IPS-18c (cell line): ENCODE results near the gene C6orf47.

Experiments
- H3K4me3 ChIP-seq: 2 replicates; pipeline ENCODE4 v1.7.0; 2013; ENCODE audit warnings: low read depth, mild to moderate bottlenecking, low read length, moderate library complexity; ENCODE audit not compliant: insufficient read depth
- H3K9me3 ChIP-seq: one replicate; pipeline ENCODE4 v1.6.1; 2013; ENCODE audit warnings: mild to moderate bottlenecking, low read length, moderate library complexity; ENCODE audit not compliant: control insufficient read depth, insufficient read depth

Gene C6orf47

DNA sequence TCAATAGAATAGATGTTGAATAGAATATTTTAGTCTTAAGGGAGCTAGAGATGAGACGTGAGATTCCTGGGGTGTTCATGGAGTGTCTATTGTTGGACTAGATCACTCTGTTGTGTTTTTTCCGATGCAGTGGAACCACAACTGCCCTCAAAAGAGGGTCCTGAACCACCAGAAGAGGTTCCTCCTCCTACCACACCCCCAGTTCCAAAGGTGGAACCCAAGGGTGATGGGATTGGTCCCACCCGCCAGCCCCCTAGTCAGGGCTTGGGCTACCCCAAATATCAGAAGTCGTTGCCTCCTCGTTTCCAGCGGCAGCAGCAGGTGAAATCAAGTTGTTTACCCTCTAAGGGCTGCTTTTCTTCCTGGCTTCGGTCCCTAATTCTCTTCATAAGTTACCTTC is 31.6 kb downstream of the C6orf47 start:
- Histone ChIP-seq H3K9me3 (peaks cover 2% of the 10 kb centered on the region), H3K4me3 (no peak overlapping the region)

DNA sequence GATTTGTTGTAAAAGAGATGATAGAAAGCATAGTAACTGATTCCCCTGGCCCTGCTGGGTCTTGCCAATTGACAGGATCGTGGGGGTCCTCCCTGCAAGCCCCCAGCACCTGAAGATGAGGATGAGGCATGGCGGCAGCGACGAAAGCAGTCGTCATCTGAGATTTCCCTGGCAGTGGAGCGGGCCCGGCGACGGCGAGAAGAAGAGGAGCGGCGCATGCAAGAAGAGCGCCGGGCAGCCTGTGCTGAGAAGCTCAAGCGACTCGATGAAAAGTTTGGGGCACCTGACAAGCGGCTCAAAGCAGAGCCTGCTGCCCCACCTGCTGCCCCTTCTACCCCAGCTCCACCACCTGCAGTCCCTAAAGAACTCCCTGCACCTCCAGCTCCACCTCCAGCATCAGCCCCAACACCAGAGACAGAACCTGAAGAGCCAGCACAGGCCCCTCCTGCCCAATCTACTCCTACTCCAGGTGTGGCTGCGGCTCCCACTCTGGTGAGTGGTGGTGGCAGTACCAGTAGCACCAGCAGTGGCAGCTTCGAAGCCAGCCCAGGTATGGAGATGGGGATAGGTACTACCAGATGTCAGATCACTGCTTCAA is 32.8 kb downstream of the C6orf47 start:
- no peak overlapping the region for H3K4me3 ChIP-seq

DNA sequence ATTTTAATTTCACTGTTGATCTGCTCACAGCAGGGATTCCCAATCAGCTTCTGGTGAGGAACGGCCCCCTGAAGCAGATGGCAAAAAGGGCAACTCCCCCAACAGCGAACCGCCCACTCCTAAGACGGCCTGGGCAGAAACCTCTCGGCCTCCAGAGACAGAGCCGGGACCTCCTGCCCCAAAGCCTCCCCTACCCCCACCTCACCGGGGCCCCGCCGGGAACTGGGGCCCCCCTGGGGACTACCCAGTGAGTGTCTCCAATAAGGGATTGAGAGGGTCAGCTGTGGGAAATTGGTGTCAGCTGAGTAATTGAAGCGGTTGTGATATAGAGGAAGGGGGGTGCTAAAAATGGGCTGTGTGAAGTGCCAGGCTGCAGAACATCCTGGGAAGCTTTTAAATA is 33.6 kb downstream of the C6orf47 start:
- no peak overlapping the region for H3K4me3 ChIP-seq
- peaks cover 2% of the 10 kb centered on the region for H3K9me3 ChIP-seq

More for the DNA sequence above, 32.8 kb downstream of the C6orf47 start:
- H3K9me3 ChIP-seq: peaks cover 2% of the 10 kb centered on the region

DNA sequence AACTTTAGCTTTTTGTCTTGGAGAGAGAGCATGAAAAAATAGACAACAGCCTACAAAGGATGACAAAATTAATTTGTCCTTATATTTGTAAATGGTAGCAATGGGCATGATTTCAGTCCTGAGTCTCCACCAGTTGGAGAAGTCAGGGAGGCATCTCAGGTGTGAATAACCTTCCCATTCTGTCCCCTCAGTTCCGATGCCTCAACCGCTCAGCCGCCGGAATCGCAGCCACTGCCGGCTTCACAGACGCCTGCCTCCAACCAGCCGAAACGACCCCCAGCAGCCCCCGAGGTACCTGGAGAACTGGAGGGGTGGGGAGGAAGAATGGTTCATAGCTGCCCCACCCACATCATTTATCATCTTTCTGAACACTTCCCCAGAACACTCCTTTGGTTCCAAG is 36.5 kb downstream of the C6orf47 start:
- H3K9me3 ChIP-seq: peaks cover 2% of the 10 kb centered on the region
- H3K4me3 ChIP-seq: no peak overlapping the region

DNA sequence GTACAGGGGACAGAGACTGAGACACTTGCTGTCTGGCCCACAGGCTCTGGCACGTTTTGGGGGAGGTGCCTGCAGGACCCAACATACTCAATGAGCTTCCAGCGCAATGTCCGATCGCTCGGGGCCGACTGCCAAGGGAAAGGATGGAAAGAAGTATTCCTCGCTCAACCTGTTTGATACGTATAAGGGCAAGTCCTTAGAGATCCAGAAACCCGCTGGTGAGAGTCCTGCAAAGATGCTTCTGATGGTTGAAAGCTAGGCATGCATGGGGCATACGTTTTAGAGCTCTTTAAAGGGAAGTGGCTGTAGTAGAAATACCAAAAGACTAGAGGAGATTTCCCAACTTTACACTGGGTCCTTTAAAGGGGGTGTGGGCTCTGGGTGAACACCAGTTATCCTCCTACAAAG is 37.9 kb downstream of the C6orf47 start:
- H3K4me3 ChIP-seq: peak overlapping the region; percentile 96
- H3K9me3 ChIP-seq: no peaks in the 10 kb centered on the region

DNA sequence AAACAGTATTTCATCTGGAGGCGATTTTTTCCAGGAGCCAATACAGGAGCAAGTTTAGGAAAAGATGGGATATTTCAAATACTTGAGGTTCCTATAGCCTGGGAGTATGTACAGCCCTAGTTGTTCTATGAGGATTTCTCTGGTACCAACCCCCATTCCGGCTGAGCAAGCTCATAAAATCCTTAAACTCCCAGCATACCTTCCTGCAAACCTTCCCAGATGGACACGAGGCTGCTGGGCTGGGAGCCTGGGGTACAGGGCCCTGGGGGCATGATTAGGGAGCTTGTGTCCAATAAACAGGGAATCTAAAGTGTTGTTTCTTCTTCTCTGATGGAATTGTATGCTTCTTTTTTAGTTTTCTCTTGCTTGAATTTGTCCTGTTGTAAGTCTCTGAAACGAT is 38.6 kb downstream of the C6orf47 start:
- H3K9me3 ChIP-seq: no peaks in the 10 kb centered on the region

DNA sequence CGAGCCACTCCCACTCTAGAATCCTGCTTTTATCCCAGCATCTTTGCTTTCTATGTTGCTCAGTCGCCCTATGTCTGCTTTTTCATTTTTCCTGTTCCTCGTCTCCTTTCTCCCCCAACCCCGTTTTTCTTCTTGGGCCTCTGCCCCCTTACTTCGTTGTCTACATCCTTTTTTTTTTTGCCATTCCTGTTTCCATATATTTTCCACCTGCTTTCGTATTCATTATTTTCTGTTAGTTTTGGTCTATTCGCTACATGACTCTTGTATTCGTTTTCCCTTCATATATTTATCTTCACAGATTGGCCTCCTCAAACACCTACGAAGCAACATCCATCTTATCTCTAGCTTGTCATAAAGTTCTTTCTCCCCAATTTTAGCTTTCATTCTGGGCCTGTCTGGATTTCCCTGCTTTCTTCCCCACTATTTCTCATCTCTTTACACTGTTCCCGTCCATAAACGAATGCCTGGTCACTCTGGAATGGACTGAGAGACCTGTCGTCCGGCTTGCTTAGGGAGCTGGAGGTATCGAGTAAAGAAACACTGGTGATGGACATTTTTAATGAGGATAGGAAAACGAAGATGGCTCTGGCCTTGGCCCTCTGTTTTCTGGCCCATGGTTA is 39.1 kb downstream of the C6orf47 start:
- Histone ChIP-seq H3K9me3 (no peaks in the 10 kb centered on the region), H3K4me3 (peak overlapping the region; percentile 96)

More for the DNA sequence above, 38.6 kb downstream of the C6orf47 start:
- peak overlapping the region; percentile 96 for H3K4me3 ChIP-seq

DNA sequence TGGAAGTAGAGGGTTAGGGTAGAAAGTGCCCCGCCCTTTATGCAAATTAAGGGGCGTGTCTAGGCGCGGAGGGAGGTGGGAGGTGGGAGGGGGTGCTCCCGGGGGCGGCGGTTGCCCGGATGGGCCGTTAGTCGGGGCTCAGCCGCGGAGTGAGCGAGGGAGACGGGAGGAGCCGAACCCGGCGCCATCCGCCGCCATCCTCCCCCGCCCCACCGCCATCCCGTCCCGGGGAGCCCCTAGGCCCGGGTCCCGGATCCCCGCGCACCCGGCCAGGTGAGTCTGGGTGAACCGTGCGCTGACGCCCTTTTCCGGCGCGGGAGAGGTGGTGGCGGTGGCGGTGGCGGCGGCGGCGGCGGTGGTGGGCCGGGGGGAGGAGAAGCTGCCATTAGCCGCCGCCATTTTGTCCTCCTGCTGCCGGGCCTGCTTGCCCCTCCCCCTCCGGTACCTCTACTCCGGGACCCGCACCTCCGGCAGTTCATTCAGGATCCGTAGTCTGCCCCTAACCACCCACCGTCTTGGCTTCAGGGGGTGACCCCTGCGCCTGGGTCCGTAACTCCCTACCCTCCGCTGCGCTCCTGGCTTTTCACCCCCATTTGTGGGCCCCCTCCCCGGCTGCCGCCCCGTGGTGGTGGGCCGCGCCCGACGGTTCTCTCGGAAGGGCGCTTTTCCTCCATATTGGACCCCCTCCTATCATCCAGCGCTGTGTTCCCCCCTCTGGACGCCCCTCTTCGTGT is 39.8 kb downstream of the C6orf47 start, which contains the start of gene PRRC2A:
TSS of gene PRRC2A (plus strand) at position 130 of the 734 bp plus-strand sequence. CDS start 2,075 bp downstream, outside the sequence.
- no peaks in the 10 kb centered on the region for H3K9me3 ChIP-seq
- H3K4me3 ChIP-seq: peak within 1 kb of the TSS; percentile 96

DNA sequence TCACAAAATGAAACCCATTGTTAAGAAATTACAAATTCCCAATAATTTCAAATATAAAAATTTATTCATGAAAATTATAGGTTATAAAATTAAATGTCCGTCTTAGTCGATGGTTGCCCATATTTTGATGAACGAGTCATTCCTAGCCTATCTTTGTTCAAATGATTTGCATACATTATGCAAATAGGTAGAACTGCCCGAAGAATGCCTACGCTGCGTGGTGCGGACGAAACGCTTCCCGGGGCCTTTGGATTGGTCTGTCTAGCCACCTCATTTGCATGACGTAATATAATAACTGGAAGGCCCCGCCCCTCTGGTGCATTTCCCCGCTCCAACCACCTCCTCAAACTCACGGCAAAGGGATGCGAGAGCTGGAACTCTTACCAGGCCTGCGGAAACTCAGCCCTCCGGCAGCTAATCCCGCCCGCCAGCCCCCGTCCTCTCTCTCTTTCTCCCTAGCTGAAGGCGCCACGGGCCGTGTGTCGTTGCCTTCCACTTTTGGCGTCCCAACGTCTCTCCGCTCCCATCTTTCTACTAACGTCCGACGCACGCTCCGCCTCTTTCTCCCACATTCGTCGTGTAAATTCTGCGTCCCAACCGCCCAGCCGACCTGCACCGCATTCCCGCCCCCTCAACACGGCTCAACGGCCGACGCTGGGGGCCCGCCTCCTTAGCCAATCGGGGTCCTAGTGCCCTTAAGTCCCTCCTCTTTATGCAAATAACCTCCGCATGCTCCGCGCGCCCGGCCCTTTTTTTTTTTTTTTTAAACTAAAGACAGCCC is 40.6 kb downstream of the C6orf47 start:
- peak overlapping the region; percentile 94 for H3K4me3 ChIP-seq
- H3K9me3 ChIP-seq: no peaks in the 10 kb centered on the region

DNA sequence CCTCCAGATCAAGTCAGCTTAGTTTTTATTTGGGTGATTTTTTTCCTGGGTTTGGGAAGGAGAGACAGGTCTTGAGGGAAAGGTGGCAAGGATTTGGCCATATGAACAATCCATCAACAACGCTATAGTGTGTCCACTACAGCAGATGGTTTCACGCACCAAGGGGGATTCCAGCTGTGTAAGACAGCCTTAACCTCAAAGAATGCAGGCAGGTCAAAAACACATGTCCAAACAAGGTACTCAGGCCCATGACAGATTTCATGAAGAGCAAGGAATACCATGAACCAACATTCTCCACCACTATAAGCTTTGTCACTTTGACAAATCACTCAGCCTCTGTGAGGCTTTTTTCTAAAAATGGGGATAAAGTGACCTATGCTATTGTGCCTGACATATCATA is 43.6 kb downstream of the C6orf47 start:
- H3K4me3 ChIP-seq: no peak overlapping the region
- H3K9me3 ChIP-seq: no peaks in the 10 kb centered on the region

DNA sequence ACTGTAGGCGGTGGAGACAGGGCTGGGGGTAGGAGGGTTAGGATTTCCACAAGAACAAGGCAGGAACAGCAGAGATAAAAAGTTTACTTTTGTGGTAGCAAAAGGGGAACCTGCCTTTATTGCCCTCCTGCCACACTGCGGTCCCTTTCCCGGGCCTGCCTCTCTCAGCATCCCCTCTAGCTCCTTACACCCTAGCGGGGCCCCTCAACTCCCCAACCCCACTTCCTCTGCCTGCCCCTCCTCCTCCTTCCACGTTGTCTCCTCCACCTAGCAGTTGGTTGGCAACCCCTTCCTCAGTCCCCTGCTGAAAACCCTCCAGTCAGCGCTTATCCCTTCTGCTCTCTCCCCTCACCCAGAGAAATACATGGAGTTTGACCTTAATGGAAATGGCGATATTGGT is 44.8 kb downstream of the C6orf47 start:
- Histone ChIP-seq H3K9me3 (no peaks in the 10 kb centered on the region), H3K4me3 (no peak overlapping the region)

DNA sequence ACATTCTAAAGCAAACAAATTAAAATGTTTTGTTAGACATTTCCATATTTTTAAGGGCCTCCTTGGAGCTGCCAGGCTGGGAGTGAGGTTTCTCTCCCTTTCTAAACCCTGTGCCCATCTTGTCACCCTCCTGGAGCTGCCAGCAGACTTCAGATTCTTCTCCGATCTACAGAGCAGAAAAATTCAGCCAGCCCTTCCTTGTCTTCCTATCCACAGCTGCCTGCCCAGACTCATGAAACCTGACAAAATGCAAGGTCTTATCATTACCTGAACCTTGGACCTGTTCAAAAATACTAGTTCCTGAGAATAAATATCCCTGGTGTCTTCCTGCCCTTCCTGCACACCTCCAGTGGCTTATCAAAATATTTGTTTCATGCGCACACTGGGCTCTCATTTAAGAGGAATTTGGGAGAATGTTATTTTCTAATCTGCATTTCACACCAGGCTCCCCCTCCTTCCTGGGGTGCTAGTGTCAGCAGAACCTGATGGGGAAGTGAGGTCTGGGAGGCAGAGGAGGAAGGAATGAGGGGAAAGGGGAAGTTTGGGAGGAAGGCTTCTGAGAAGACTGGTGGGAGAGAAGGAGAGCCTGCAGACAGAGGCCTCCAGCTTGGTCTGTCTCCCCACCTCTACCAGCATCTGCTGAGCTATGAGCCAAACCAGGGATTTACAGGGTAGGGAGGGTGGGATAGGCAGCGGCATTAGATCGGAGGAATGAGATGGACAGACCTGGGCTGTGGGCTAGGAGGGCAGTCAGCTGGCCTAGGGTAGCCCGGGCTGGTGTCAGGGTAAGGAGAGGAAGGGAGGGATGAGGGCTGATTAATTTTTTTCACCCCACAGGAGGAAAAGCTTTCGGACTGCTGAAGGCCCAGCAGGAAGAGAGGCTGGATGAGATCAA is 45.6 kb downstream of the C6orf47 start, which contains the start of gene AIF1:
TSS of gene AIF1 (plus strand) at position 551 of the 895 bp plus-strand sequence. CDS start at position 647, 96 bp downstream.
- H3K9me3 ChIP-seq: no peaks in the 10 kb centered on the region
- no peak within 1 kb of the TSS for H3K4me3 ChIP-seq

DNA sequence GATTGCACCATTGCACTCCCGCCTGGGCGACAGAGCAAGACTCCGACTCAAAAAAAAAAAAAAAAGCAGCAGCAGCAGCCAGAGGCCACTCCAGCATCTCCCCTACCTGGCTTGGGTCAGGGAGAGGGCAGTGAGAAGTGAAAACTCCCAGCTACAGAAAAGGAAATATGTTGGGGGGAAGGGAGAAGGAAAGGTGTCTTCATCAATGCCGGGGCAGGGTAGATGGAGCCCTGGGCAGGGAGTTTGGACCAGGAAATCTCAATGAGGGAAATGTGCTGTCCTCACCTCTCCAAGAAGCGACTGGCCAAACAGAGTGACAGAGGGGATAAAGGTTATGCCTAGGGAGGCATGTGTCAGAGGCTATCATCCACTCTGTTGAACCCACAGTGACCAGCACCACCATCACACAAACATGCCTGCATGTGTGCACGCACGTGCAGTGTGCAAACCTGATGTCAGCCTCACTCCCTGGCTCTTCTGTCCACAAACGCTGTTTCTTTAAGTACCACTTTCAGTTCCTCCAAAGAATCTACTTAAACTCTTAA is 46.4 kb downstream of the C6orf47 start:
- H3K9me3 ChIP-seq: no peaks in the 10 kb centered on the region
- no peak overlapping the region for H3K4me3 ChIP-seq

DNA sequence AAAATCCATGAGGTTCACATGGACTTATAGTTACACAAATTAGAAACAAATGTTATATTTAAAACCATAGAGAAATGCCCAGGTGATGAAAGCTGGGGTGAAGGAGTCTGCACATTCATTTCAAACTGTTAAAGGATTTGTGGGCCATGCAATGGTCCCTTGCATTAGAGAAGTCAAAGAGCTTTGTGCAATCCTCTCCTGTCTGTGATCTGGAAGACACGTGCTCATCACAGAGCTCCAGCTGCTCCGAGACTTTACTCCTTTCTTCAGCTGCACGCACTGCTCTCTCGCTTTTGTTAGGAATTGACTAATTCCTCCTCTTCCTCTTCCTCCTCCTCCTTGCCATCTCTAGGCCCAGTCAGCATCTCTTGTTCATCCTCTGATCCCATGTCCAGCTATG is 49.6 kb downstream of the C6orf47 start:
- Histone ChIP-seq H3K9me3 (no peaks in the 10 kb centered on the region), H3K4me3 (no peak overlapping the region)

DNA sequence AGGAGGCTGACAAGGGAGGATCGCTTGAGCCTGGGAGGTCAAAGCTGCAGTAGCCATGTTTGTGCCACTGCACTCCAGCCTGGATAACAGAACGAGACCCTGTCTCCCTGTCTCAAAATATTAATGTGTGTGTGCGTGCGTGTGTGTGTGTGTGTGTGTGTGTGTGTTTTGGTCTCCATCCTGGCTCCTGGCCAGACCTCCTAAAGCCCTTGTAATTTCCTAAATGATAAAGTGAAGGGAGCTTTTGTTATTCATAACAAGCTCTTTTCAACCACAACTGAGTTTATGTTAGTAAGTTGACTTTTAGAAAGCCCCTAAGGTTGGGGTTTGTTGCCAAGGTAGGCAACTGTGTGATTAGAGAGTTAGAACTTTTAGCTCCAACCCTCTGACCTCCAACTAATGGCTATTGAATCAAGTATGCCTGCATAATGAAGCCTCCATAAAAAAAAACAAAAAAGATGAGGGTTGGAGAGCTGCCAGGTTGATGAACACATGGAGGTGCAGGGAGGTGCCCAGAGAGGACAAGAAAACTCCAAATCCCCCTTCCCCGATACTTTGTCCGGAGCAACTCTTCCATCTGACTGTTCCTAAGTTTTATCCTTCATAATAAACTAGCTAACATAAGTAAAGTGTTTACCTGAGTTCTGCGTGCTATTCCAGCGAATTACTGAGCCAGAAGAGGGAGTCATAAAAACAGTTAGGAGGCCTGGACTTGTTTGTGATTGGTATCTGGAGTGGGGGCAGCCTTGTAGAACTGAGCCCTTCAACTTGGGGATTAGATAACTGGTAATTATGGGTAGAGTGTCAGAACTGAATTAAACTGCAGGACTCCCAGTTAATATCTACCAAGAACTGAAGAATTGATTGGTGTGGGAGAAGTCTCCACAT is 50.8 kb downstream of the C6orf47 start:
- no peak overlapping the region for H3K4me3 ChIP-seq
- H3K9me3 ChIP-seq: no peaks in the 10 kb centered on the region
